Glutamatergic neuron (in vitro differentiated cells): ENCODE measurements around the gene GNG11. TPM values are rescaled to one million over a fixed set of nuclear protein-coding genes. Genes with fewer than 3 reads are reported as not detected.

ENCODE experiments used
- DNase-seq: peaks from one replicate; pipeline ENCODE4 v3.0.0; 2022
- H3K27ac Mint-ChIP-seq: one replicate; pipeline ENCODE4 v1.8.0; 2020; ENCODE audit warnings: mild to moderate bottlenecking, mixed read lengths, inconsistent platforms; ENCODE audit not compliant: unreplicated experiment
- H3K27me3 Mint-ChIP-seq: one replicate; pipeline ENCODE4 v1.8.0; 2020; ENCODE audit warnings: mild to moderate bottlenecking, moderate library complexity, mixed read lengths, inconsistent platforms; ENCODE audit not compliant: unreplicated experiment
- H3K36me3 Mint-ChIP-seq: one replicate; pipeline ENCODE4 v1.8.0; 2020; ENCODE audit warnings: mild to moderate bottlenecking, mixed read lengths, inconsistent platforms; ENCODE audit not compliant: unreplicated experiment
- H3K4me1 Mint-ChIP-seq: one replicate; pipeline ENCODE4 v1.8.0; 2020; ENCODE audit warnings: mild to moderate bottlenecking, low read depth, mixed read lengths, inconsistent platforms; ENCODE audit not compliant: unreplicated experiment
- H3K4me3 Mint-ChIP-seq: one replicate; pipeline ENCODE4 v1.8.0; 2020; ENCODE audit warnings: mild to moderate bottlenecking, mixed read lengths, inconsistent platforms; ENCODE audit not compliant: unreplicated experiment
- H3K9me3 Mint-ChIP-seq: one replicate; pipeline ENCODE4 v1.8.0; 2020; ENCODE audit warnings: mild to moderate bottlenecking, moderate library complexity, mixed read lengths, inconsistent platforms; ENCODE audit not compliant: unreplicated experiment
- CTCF ChIP-seq: fragments of 200-600 bp; sonication (generic); IDR thresholded peaks from one replicate; pipeline ENCODE4 v1.5.0; 2021; ENCODE audit not compliant: partially characterized antibody, unreplicated experiment
- total RNA-seq: library from RNA; stranded (reverse); fragmentation: NEBNext Ultra II Directional; extraction: Animal tissue kit (Norgen Biotek cat#: 25700); gene quantifications from one replicate; pipeline ENCODE4 v1.2.1, GENCODE V29; 2021; ENCODE audit not compliant: unreplicated experiment

GNG11 gene
- total RNA-seq, 1 donor from 2014 or later, result 0.56 TPM

GRCh38 chr7:93964262-93964661 is 42.7 kb downstream of the GNG11 start:
- Mint-ChIP-seq H3K27ac (no peak overlapping the region), H3K4me1 (no peaks in the 10 kb centered on the region), H3K4me3 (no peak overlapping the region), H3K27me3 (no peaks in the 10 kb centered on the region), H3K36me3 (no peaks in the 10 kb centered on the region), H3K9me3 (no peaks in the 10 kb centered on the region)
- TF ChIP-seq CTCF, result no peak
- no peak for DNase-seq

DNA sequence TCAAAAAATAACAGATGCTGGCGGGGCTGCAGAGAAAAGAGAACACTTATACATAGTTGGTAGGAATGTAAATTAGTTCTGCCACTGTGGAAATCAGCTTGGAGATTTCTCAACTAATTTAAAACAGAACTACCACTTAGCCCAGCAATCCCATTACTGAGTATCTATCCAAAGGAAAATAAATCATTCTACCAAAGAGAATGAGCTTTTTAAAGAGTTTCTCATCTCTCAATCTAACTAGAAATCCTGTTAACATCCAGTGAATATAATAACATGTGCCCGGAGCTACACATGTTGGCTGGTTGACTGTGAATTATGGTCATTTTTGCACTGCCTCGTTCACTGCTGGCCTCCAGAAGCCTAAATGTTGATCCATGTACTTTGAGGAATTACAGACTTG is 43.3 kb downstream of the GNG11 start:
- Mint-ChIP-seq H3K27ac (no peak overlapping the region), H3K4me3 (no peak overlapping the region), H3K4me1 (no peaks in the 10 kb centered on the region), H3K9me3 (no peaks in the 10 kb centered on the region), H3K27me3 (no peaks in the 10 kb centered on the region), H3K36me3 (no peaks in the 10 kb centered on the region)
- no peak for DNase-seq
- TF ChIP-seq CTCF, result no peak

DNA sequence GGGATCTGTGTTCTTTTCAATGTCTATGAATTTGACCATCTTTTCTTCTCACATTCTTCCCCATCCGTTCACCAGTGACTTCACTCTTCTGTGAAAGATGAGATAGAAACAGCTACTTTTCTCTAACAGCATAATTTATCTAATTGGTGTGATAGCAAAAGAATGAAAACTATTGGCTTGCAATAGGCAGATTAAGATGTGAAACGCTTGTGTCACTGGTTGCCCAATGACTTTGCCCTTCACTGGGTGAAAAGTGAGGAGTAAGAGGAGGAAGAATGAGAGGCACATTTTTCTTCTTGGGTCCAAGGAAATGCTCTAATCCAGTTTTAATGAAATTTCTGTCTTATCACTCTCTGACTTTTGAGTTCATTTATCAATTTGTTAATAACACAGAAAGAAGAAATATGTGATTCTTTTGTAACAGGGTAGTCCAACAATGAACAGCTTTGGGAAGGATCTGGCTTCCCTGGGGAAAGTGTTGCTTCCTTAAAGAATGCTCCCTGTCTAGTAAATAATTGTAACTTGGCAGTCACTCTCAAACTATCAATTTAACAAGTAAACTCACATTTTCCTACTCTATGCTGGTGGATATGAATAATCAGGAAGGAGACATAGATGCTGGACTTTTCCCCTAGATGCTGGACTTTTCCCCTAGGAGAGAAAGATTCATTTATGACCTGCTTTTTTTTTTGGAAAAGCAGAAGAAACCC is 47.5 kb downstream of the GNG11 start:
- Mint-ChIP-seq H3K4me3 (no peak overlapping the region), H3K27ac (no peak overlapping the region), H3K36me3 (no peaks in the 10 kb centered on the region), H3K9me3 (no peaks in the 10 kb centered on the region), H3K4me1 (no peaks in the 10 kb centered on the region), H3K27me3 (no peaks in the 10 kb centered on the region)
- no peak for DNase-seq
- TF ChIP-seq CTCF, result no peak

DNA sequence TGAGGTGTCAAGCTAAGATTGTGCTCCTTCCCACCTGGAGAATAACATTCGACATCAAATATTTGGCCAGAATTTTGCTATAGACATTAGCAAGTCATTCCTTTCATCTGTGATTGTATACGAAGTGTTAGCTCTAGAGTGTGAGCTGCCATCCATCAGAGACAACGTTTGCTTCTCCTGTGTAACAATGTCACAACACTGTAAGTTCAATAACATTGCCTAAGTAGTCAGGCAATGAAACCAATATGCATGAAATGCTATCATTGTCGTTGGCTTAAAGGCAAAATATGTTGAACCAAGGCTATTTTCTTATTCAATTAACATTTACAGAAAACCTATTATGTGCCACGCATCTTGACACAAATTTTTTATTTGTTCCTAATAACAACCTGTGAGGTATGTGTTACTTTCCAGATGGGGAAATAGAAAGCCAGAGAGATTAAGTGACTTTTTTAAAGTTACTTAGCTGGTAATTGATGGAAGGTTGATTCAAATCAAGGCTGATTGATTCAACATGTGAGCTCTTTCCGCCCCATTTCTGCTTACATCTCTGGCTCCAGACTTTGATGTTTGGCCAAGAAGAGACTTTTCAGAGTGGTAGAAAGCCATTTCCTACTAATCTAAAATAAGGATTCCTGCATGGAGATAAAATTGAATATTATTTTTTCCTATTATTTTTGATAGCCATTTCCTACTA is 50.6 kb downstream of the GNG11 start:
- no peak for TF ChIP-seq CTCF
- Mint-ChIP-seq H3K36me3 (no peaks in the 10 kb centered on the region), H3K9me3 (no peaks in the 10 kb centered on the region), H3K27ac (no peak overlapping the region), H3K27me3 (no peaks in the 10 kb centered on the region), H3K4me3 (no peak overlapping the region), H3K4me1 (no peaks in the 10 kb centered on the region)
- no peak for DNase-seq

GRCh38 chr7:93973134-93973533 is 51.6 kb downstream of the GNG11 start:
- Mint-ChIP-seq H3K36me3 (no peaks in the 10 kb centered on the region), H3K9me3 (no peaks in the 10 kb centered on the region), H3K27ac (no peak overlapping the region), H3K27me3 (no peaks in the 10 kb centered on the region), H3K4me3 (no peak overlapping the region), H3K4me1 (no peaks in the 10 kb centered on the region)
- DNase-seq, result no peak
- no peak for TF ChIP-seq CTCF
